Pons (tissue), 1 donor: ENCODE results near the gene CCDC90B.
"Not testable (repeated sequence)": the region's sequence is repeated elsewhere in the genome, so short reads cannot be mapped to it uniquely, and the experiment has no call there.

Experiments used
- DNase-seq: peaks from one replicate; pipeline ENCODE4 v3.0.0-alpha.2; 2016; ENCODE audit warnings: low spot score

CCDC90B gene

DNA sequence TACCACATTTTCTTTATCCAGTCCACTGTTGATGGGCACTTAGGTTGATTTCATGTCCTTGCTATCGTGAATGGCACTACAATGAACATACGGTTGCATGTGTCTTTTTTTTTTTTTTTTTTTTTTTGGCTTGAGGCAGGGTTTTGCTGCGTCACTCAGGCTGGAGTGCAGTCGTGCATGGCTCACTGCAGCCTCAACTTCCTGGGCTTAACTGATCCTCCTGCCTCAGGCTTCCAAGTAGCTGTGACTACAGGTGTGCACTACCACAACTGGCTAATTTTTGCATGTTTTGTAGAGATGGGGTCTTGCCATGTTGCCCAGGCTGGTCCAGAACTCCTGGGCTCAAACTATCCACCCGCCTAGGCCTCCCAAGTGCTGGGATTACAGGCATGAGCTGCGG, 1.5 kb upstream of the CCDC90B start:
- no peak for DNase-seq

DNA sequence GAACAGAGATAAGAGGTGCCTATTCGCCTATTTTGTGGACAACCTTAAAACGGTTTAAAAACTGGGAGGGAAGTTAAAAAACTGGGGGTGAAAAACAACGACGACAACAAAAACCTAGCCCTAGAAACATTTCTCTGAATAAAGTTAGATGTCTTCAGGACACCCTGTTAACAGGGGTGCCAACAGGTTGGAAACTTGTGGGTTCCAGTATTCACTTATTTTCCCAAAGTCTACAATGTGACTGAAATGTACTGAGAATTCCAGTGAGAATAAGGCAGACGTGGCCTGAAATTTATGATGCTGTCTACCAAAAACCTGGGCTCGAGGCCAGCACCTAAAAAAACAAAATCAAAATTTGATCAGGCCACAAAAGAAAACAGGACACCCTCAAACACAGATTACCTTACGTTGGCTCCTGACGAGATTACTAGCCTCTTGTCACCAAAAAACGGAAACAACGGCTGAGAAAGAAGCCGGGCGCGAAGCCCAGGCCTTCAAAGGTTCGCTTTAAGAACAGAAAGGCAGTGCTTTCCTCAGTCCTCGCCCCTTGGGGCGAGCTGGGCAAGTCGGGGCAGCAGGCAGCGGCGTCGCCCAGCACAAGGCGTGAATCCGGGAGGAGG, 906 bp downstream of the CCDC90B start:
- DNase-seq, result no peak

DNA sequence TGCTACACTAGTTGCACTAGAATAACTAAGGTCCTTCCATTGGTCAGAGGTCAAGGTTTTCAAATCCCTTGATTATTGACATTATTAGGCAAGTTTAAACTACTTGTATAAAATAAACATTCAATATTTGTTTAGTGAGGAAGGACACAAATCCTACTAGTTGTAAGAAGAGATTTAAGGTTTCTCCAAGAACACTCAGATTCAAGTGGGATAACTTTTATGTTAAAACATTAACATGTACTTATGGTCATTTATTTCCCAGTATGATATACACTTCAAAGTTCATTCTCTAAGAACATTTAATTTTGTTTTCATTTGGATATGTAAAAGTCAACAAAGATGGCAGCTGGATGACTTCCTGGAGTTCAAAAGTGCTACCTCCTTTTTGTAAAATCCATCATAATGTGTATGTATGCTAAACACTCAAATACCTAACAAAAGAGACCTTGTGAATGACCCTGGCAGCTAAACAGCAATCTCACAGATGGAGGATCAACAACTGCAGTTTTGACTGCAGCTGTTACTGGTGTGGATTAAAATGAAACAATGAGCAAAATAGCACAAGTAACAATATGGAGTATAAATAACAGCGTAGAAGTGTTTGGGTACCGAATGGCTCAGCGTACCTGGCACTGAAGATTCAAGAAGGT, 1.5 kb downstream of the CCDC90B start:
- peak; percentile 64 for DNase-seq

DNA sequence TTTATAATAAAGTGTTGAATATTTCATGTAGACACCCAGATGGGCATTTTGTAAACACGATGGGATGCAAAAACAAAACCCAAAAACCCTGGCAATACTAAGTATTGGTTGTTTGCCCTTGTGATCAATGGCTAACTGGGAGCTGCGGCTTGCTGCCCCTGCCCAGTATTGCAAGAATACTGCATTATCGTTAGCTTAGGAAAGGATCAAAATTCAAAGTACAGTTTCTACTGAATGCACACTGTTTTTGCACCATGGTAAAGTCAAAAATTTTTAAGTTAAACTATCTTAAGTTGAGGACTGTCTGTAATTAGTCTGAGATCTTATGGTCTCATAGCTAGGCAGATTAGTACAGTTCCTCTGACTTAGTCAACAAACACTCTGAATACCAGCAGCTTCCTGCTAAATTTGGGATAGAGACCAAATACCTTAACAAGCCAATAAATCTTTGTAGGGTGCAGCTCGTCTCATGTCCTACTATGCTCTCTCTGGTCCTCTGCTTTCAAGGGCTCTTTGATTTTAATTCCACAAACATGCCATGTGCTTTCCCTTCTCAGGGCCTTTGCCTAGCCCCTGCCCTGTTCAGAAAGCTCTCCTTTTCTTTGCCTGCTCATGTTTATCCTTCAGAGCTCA, 4.0 kb downstream of the CCDC90B start:
- DNase-seq, result no peak

DNA sequence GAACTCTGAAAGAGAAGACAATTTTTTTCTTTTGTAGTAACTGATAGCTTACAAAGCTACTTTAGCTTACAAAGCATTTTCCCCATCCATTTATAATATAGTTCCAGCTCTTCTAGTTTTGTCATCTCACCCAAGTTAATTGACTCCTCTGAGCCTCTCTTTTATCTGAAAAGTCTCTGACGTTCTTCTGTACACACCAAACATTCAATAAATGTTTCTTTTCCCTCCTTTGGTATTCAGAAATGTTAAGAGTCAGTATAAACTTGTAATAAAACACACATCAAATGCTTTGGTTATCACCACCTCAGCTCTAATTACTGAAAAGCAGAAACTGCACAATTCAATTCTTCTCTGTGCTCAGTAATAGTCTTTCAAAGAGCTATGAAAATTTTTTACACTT, 5.9 kb downstream of the CCDC90B start:
- no peak for DNase-seq

DNA sequence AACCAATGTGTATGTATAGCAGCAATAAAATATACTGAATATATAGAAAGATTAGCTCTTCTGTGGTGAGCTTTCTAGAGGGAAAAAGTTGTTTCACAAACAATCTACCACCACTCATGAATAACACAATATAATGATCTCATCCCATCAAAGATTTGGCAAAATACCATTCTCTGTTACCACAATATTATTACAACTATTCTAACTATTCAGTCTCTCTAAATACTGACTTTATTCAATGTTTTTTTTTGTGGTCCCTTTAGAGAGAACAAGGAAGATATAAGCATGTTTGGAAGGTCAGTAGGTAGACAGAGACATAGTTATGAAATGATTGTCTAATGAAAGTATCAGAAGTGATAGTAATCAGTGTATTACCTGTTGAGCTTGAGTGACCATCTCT, 7.8 kb downstream of the CCDC90B start:
- no peak for DNase-seq

DNA sequence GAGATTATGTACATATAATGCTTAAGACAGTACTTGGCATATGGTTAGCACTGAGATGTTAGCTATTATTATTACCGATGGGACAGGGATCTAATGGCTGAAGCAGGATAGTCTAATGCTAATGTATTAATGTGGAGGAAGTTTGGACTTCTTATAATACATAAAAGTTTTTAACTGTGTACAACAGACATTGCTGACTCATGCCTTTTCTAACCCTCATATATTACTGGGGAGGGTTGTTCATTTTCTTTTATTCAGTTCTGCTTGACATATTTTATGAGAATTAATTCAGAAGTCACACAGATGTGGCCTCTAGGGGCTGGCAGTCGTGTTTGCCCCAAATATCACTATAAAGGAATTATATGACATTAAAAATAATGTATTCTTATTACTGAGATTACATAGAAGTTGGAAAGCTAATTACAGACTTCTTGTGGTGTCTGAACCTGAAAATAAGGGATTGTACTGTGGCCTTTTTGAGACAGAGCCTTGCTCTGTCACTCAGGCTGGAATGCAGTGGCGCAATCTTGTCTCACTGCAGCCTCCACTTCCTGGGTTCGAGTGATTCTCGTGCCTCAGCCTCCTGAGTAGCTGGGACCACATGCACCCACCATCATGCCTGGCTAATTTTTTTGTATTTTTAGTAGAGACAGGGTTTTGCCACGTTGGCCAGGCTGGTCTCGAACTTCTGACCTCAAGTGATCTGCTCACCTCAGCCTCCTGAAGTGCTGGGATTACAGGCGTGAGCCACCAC, 10.1 kb downstream of the CCDC90B start:
- no peak for DNase-seq

DNA sequence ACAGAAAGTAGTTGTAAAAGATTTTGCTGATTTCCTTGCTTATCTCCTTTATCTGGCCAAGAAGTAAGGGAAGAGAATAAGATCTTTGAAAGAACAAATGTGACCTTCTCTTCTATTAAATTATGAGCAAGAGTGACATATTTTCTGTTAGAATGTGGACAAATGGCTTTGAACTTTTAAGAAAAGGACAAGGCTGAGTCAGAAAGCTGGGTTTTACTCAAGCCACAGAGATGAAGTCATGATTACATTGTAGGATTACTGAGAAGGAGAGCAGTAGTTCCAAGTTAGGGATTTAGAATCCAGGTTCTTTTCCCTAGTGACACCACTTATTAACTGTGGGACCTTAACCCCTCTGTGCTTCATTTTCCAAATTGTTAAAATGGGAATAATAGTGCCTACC, 13.5 kb downstream of the CCDC90B start:
- no peak for DNase-seq

DNA sequence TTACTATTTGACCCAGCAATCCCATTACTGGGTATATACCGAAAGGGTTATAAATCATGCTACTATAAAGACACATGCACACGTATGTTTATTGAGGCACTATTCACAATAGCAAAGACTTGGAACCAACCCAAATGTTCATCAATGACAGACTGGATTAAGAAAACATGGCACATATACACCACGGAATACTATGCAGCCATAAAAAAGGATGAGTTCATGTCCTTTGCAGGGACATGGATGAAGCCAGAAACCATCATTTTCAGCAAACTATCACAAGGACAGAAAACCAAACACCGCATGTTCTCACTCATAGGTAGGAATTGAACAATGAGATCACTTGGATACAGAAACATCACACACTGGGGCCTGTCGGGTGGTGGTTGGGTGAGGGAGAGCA, 14.4 kb downstream of the CCDC90B start:
- DNase-seq, result not testable (repeated sequence)

DNA sequence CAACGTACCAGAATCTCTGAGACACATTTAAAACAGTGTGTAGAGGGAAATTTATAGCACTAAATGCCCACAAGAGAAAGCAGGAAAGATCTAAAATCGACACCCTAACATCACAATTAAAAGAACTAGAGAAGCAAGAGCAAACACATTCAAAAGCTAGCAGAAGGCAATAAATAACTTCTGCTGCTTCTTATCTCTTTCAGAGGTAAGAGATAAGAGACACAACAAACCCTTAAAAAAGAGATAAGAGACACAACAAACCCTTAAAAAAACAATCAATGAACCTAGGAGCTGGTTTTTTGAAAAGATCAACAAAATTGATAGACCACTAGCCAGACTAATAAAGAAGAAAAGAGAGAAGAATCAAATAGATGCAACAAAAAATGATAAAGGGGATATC, 17.1 kb downstream of the CCDC90B start:
- DNase-seq, result not testable (repeated sequence)

DNA sequence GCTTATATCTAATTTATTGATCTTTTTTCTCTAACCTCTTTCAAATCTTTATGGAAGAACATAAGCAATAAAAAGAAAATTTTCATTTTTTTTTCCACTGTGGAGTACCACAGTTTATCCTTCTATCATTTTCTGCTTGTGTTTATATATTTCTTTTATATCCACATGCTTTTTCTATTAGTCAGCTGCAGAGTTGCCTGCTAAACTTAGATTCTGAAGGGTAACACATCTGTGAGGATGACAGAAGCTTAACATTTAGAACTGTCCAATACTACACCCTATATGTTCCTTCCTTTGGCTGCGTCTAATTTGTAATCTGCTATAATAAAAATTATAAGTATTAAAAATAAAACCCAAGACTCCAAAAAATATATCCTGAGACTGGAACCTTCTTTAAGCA, 20.8 kb downstream of the CCDC90B start:
- DNase-seq, result no peak

DNA sequence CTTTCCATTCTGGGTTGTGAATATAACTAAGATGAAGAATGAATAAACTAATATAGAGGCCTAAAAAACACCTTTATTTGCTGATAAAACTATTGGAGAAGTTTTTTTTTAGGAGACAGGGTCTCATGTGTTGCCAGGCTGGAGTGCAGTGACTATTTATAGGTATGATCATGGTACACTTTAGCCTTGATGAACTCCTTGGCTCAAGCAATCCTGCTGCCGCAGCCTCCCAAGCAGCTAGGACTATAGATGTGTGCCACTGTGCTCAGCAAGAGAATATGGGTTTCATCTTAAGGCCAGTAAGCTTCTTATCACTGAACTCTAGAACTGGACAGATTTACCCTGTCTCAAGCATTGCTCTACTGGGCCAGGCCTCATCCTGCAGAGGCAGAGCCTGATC, 26.6 kb downstream of the CCDC90B start:
- DNase-seq, result no peak

DNA sequence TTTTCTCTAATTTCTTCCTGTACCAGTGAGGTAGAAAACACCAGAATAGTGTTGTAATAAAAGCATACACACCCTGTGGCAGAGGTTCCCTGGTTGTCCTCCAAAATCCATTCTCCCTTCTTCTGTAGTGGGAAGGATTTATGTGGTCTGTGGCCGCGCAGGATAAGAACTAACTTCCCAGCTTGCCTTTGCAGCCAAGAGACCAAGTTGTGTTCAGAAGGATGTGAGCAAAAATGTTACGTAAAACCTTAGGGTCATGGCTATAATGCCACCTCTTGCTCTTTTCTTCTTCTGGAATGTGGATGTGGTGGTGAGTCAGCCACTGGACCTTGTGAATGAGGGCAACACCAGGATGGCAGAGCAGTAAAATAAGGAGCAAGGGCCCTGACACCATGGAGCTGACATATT, 28.4 kb downstream of the CCDC90B start:
- DNase-seq, result no peak

DNA sequence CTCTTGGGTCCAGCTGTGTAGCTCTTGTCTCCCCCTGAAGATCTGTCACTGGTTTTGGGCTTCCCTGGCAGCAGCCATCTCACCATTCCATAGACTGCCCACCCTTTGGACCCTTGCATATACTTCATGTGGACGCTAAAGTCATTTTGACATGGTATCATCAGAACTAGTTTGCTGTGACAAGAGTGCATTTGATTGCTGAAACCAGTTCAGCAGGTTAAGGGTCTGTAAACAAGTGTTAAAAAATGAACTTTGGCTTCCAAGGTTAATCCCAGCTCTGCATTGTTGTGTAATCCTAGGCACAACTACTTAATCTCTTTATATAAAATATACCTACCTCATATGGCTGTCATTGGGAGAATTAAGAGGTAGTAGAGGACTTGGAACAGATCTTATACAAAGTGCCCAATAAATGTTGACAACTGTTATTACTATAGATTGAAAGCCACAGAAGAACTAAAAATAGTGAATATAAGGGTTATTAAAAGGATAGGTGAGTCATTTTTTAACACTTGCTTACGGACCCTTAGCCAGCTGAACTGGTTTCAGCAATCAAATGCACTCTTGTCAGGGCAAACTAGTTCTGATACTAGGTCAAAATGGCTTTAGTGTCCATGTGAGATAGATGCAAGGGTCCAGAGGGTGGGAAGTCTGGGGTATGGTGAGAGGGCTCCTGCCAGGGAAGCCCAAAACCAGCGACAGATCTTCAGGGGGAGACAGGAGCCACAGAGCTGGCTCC, 29.4 kb downstream of the CCDC90B start:
- no peak for DNase-seq

DNA sequence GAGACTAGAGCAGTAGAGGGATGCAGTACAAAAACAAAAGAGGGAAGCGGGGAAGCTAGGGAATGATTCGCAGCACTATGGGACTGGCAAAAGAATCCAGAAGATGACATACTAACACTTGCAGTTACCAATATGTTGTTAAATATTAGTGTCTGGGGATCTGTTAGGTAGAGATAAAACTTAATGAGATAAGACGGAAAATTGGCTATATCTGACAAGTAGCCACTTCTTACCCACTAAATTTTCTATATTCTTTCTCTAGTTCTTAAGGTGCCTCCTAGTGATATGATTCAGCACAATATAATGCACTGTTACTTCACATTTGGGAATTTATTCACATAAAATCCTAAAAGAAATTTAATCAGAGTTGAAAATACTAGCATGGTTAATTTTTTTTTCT, 30.8 kb downstream of the CCDC90B start:
- DNase-seq, result no peak

DNA sequence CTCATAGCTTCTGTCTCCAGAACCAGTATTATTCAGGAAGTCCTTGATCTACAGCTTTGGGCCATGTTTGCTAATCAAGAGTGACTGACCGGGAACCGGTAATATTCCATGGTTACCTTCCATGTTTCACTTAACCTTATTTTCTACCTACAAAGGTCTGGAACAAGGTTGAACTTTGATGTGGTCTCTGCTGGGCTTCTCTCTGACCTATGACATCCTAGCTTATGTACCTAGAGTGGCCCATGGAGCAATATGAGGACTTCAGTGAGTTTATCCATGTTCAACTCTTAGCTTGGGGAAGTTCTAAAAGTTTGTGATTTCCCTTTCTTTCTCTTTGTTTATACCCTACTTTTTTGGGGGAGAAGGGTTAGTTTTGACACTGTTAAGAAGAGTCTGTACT, 33.2 kb downstream of the CCDC90B start:
- no peak for DNase-seq

DNA sequence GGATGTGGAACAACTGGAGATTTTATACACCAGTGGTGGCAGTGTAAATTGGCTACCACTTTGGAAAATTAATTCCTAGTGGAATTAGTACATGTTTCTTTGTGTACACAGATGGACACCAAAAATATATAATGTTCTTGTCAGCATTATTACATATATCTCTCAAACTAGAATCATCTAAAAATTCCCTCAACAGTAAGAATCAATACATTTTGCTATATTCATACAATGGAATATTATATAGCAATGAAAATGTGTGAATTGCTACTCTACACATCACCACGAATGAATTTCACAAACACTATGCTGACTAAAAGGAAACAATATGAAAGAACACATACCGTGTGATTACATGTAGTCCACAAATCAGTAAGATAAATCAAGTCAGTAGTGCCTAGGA, 33.9 kb downstream of the CCDC90B start:
- no peak for DNase-seq

DNA sequence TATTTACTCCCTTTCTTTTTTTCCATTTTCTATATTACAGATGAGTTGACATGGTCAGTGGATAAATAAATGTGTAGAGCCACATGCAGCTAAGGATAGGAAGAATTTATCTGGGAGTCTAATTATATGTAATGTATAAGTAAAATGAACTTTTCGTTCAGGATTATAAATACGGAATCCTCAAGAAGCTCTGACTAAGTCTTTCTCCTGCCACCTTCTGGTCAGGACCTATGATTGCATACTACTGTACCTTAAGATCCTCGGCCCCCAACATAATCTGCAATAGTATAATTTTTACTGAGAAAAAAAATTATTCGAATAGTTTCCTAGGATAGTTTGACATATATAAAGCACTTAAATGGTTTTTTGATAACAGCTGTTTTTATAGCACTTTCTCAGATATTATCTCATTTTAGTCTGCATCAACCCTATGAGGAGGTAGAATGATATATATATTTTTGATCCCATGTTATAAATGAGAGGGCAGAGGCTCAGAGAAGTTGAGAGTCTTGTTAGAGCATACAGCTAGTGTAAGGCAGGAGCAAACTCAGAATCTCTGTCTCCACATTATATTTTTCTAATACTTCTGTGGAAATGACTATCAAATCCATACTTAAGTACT, 36.1 kb downstream of the CCDC90B start:
- DNase-seq, result peak; percentile 65

DNA sequence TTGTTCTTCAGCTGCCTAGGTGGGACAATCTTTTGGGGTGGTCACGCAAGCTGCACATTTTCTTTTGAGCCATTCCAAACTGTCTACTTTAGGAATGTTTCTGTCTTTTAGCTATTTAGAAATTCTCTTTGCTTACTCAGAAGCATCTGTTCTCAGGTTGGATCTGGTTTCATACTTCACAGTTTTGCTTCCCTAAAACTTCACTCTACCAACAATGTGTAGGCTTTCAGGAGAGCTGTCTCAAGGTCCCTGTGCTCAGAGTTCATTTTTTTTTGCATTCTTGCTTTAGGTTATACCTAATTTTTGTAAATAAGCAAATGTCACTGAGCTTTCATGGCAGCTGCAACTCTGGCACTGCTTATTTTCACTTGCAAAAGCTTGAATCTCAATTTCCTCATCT, 36.7 kb downstream of the CCDC90B start:
- DNase-seq, result no peak

DNA sequence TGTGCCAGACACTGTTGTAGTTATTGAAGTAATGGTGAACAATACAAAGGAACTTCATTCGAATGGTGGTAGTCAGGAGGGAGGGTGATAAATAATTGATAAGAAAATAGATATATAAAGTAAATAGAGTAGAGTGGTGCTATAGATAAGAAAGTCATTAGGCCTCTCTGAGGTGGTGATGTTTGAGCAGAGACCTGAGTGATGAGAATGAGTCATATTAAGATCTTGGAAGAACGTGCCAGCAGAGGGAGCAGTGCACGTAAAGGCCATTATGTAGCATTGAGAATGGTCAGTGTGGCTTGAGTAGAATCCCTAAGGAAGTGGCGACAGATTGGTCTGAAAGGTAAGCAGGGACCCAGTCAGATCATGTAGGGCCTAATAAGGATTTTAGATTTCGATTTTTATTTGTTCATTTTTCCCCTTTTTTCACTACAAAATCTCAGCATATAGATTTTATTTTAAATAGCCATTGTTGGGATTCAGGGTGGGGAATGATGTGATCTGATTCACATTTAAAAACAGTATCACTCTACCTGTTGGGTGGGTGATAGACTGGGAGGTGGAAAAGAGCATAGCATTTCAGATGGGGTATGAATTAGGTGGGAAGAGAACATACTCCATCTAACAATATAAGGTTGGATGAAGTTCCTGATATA, 44.7 kb downstream of the CCDC90B start:
- peak; percentile 57 for DNase-seq

DNA sequence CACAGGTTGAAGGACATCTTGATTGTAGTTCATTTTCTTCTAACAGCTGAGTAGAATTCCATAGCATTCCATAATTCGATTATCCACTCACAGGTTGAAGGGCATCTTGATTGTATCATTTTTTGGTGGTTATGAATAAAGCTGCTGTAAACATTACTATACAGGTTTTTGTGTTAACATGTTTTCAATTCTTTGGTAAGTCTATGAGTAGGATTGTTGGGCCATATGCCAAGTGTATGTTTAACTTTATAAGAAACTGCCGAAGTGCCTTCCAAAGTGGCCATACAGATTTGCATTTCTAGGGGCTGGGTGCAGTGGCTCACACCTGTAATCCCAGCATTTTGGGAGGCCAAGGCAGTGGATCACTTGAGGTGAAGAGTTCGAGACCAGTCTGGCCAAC, 48.1 kb downstream of the CCDC90B start:
- DNase-seq, result no peak
